H9 (cell line): Measurements from ENCODE around the gene RERG. TPM values are rescaled to one million over a fixed set of nuclear protein-coding genes. Genes with fewer than 3 reads are reported as not detected.

Experiments used
- DNase-seq: peaks from one replicate; pipeline ENCODE4 v3.0.0-alpha.2; 2017
- H2AFZ ChIP-seq: one replicate; pipeline ENCODE4 v1.6.1; 2013; ENCODE audit warnings: mild to moderate bottlenecking, low read length, control low read depth, moderate library complexity
- H2AK5ac ChIP-seq: 2 replicates; pipeline ENCODE4 v1.6.1; 2013; ENCODE audit warnings: low read length, control low read depth, mixed read lengths; ENCODE audit not compliant: insufficient read length
- H2BK120ac ChIP-seq: one replicate; pipeline ENCODE4 v1.6.1; 2013; ENCODE audit warnings: low read depth, mild to moderate bottlenecking, low read length, control low read depth, inconsistent platforms; ENCODE audit not compliant: poor library complexity, severe bottlenecking
- H2BK12ac ChIP-seq: 2 replicates; pipeline ENCODE4 v1.6.1; 2013; ENCODE audit warnings: low read length, control low read depth, mixed read lengths, low read depth; ENCODE audit not compliant: insufficient read length
- H2BK15ac ChIP-seq: 2 replicates; pipeline ENCODE4 v1.6.1; 2013; ENCODE audit warnings: low read depth, low read length, control low read depth
- H2BK20ac ChIP-seq: one replicate; pipeline ENCODE4 v1.6.1; 2013; ENCODE audit warnings: low read depth, mild to moderate bottlenecking, low read length, control low read depth, inconsistent platforms; ENCODE audit not compliant: poor library complexity, severe bottlenecking
- H2BK5ac ChIP-seq: 2 replicates; pipeline ENCODE4 v1.6.1; 2013; ENCODE audit warnings: low read length, control low read depth, mixed read lengths; ENCODE audit not compliant: insufficient read length
- H3K14ac ChIP-seq: 2 replicates; pipeline ENCODE4 v1.6.1; 2013; ENCODE audit warnings: low read length, control low read depth; ENCODE audit not compliant: insufficient read depth
- H3K18ac ChIP-seq: 2 replicates; pipeline ENCODE4 v1.6.1; 2013; ENCODE audit warnings: low read depth, mild to moderate bottlenecking, mixed read lengths, low read length, control low read depth; ENCODE audit not compliant: insufficient read length
- H3K23ac ChIP-seq: 2 replicates; pipeline ENCODE4 v1.6.1; 2013; ENCODE audit warnings: low read length, control low read depth, mixed read lengths, low read depth; ENCODE audit not compliant: insufficient read length
- H3K23me2 ChIP-seq: 2 replicates; pipeline ENCODE4 v1.6.1; 2013; ENCODE audit warnings: low read depth, mild to moderate bottlenecking, mixed read lengths, low read length, control low read depth; ENCODE audit not compliant: insufficient read length, poor library complexity, severe bottlenecking
- H3K27ac ChIP-seq: 2 replicates; pipeline ENCODE4 v1.5.1; 2013; ENCODE audit warnings: low read length, control low read depth, mixed read lengths, low read depth; ENCODE audit not compliant: insufficient read length
- H3K27me3 ChIP-seq: 2 replicates; pipeline ENCODE4 v1.6.1; 2013; ENCODE audit warnings: low read length, control low read depth, inconsistent platforms; ENCODE audit not compliant: insufficient read depth
- H3K4ac ChIP-seq: 2 replicates; pipeline ENCODE4 v1.6.1; 2013; ENCODE audit warnings: low read depth, mild to moderate bottlenecking, control low read depth, inconsistent platforms, low read length, moderate library complexity
- H3K4me1 ChIP-seq: 2 replicates; pipeline ENCODE4 v1.6.1; 2013; ENCODE audit warnings: low read length, control low read depth, inconsistent platforms; ENCODE audit not compliant: insufficient read depth
- H3K4me2 ChIP-seq: 2 replicates; pipeline ENCODE4 v1.6.1; 2013; ENCODE audit warnings: low read length, control low read depth, mixed read lengths; ENCODE audit not compliant: insufficient read length, insufficient read depth
- H3K56ac ChIP-seq: 2 replicates; pipeline ENCODE4 v1.6.1; 2013; ENCODE audit warnings: low read depth, mild to moderate bottlenecking, mixed read lengths, low read length, control low read depth; ENCODE audit not compliant: insufficient read length
- H3K79me1 ChIP-seq: 2 replicates; pipeline ENCODE4 v1.6.1; 2013; ENCODE audit warnings: low read depth, mild to moderate bottlenecking, moderate library complexity, low read length, control low read depth, inconsistent platforms; ENCODE audit not compliant: insufficient read depth, poor library complexity, severe bottlenecking
- H3K79me2 ChIP-seq: 2 replicates; pipeline ENCODE4 v1.6.1; 2013; ENCODE audit warnings: low read length, control low read depth, inconsistent platforms; ENCODE audit not compliant: insufficient read depth
- H3K9ac ChIP-seq: 2 replicates; pipeline ENCODE4 v1.6.1; 2013; ENCODE audit warnings: low read length, control low read depth, mixed read lengths; ENCODE audit not compliant: insufficient read length; ENCODE audit errors: extremely low read depth
- H3K9me3 ChIP-seq: one replicate; pipeline ENCODE4 v1.6.1; 2013; ENCODE audit warnings: low read depth, low read length, inconsistent platforms; ENCODE audit not compliant: control insufficient read depth
- H3T11ph ChIP-seq: one replicate; pipeline ENCODE4 v1.6.1; 2013; ENCODE audit warnings: mild to moderate bottlenecking, low read length, control low read depth, inconsistent platforms
- H4K20me1 ChIP-seq: one replicate; pipeline ENCODE4 v1.6.1; 2013; ENCODE audit not compliant: control insufficient read depth, insufficient read length, insufficient read depth
- H4K5ac ChIP-seq: 2 replicates; pipeline ENCODE4 v1.6.1; 2013; ENCODE audit warnings: low read depth, mild to moderate bottlenecking, mixed read lengths, low read length, control low read depth; ENCODE audit not compliant: insufficient read length
- H4K8ac ChIP-seq: replicated peaks from 2 replicates; pipeline ENCODE4 v1.6.1; 2013; ENCODE audit warnings: low read length, control low read depth, mixed read lengths, low read depth; ENCODE audit not compliant: insufficient read length
- H4K91ac ChIP-seq: 2 replicates; pipeline ENCODE4 v1.6.1; 2013; ENCODE audit warnings: low read depth, mild to moderate bottlenecking, moderate library complexity, mixed read lengths, low read length, control low read depth; ENCODE audit not compliant: insufficient read length
- H3K27ac Mint-ChIP-seq, 3 experiments: 2 replicates in 2 of 3; 3 replicates in 1 of 3; pipeline ENCODE4 v1.8.0; 2020 to 2021; ENCODE audit warnings: mixed read lengths in 3 of 3, mild to moderate bottlenecking in 1 of 3, moderate library complexity in 1 of 3
- H3K27me3 Mint-ChIP-seq: 2 replicates; pipeline ENCODE4 v1.8.0; 2021; ENCODE audit warnings: low read depth, mild to moderate bottlenecking, moderate library complexity, mixed read lengths
- H3K36me3 Mint-ChIP-seq, 3 experiments: 2 replicates in 2 of 3; 3 replicates in 1 of 3; pipeline ENCODE4 v1.8.0; 2020 to 2021; ENCODE audit warnings: low read depth in 3 of 3, mixed read lengths in 3 of 3; ENCODE audit not compliant: insufficient read depth in 1 of 3
- H3K4me1 Mint-ChIP-seq, 2 experiments: 2 replicates each; pipeline ENCODE4 v1.8.0; 2020; ENCODE audit warnings: mixed read lengths in 2 of 2
- H3K4me3 Mint-ChIP-seq, 2 experiments: 2 replicates in 1 of 2; 3 replicates in 1 of 2; pipeline ENCODE4 v1.8.0; 2020 to 2021; ENCODE audit warnings: mild to moderate bottlenecking in 2 of 2, mixed read lengths in 2 of 2, moderate library complexity in 1 of 2
- H3K9me3 Mint-ChIP-seq, 2 experiments: 2 replicates in 1 of 2; 3 replicates in 1 of 2; pipeline ENCODE4 v1.8.0; 2020; ENCODE audit warnings: mild to moderate bottlenecking in 2 of 2, mixed read lengths in 2 of 2, moderate library complexity in 1 of 2
- WGBS: extraction: QIAGEN DNeasy Blood & Tissue Kit; methylation state at CpG from one replicate; pipeline ENCODE4 v1.1.7; 2013; ENCODE audit warnings: missing lambda C conversion rate, low lambda C conversion rate, mixed read lengths; ENCODE audit not compliant: insufficient read length; ENCODE audit errors: extremely low coverage; 5-methylcytosine and 5-hydroxymethylcytosine counted together
- total RNA-seq: library from RNA; stranded (reverse); gene quantifications from 2 replicates; pipeline ENCODE4 v1.2.1, GENCODE V29; 2021
- TF ChIP-seq, protein P1 (sequence below): fragments of 200-600 bp; sonication (generic); conservative IDR thresholded peaks from 3 replicates; pipeline ENCODE4 v1.8.0; 2021; ENCODE audit warnings: antibody characterized with exemption, mild to moderate bottlenecking

Gene RERG
- total RNA-seq, 1 experiment from 2014 or later = not detected

DNA sequence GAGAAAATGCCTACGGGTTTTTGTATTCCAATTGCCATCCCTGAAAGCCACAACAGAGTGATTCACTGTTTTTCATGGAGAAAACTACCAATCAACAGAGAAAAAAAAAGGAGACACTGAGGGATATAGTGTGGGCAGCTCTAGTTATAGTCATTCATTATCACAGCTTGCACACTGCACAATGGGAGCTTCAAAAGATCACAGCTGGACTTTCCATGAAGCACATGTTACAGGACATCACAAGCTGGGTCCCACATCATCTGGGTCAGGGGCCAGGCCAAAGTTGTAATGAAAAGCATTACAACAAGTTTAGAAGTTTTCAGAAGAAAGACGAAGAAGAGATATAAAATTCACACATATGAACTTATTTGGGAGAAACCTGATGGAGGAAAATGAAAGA is 41.5 kb downstream of the RERG start:
- H3K4ac ChIP-seq = no peak overlapping the region
- H4K8ac ChIP-seq = no peak overlapping the region
- H3K27me3 Mint-ChIP-seq = no peaks in the 10 kb centered on the region; the same call in 1 of the 2 replicates
- H3T11ph ChIP-seq = no peak overlapping the region
- DNase-seq = no peak
- H3K27ac ChIP-seq = no peak overlapping the region
- H3K14ac ChIP-seq = no peak overlapping the region
- peaks cover 5 to 6% of the 10 kb centered on the region in 2 experiments; a peak in 2 of 4 replicates for H3K4me1 Mint-ChIP-seq
- no peaks in the 10 kb centered on the region for H3K4me1 ChIP-seq
- H2AK5ac ChIP-seq = no peak overlapping the region
- H3K36me3 Mint-ChIP-seq = no peaks in the 10 kb centered on the region
- H2AFZ ChIP-seq = no peak overlapping the region
- no peak overlapping the region for H3K56ac ChIP-seq
- no peak overlapping the region for H4K5ac ChIP-seq
- no peak overlapping the region for H3K4me2 ChIP-seq
- H3K9ac ChIP-seq = no peak overlapping the region
- no peak overlapping the region for H4K91ac ChIP-seq
- H4K20me1 ChIP-seq = no peaks in the 10 kb centered on the region
- H3K27me3 ChIP-seq = no peaks in the 10 kb centered on the region
- H2BK20ac ChIP-seq = no peak overlapping the region
- WGBS = no CpG with 5 or more reads among the region's 2 CpGs
- no peak overlapping the region for H3K23ac ChIP-seq
- no peak overlapping the region for H2BK15ac ChIP-seq
- no peaks in the 10 kb centered on the region for H3K79me1 ChIP-seq
- H3K18ac ChIP-seq = no peak overlapping the region
- H3K23me2 ChIP-seq = no peaks in the 10 kb centered on the region
- no peak overlapping the region for H3K27ac Mint-ChIP-seq
- H3K9me3 ChIP-seq = no peaks in the 10 kb centered on the region
- H2BK5ac ChIP-seq = no peak overlapping the region
- no peak overlapping the region for H2BK12ac ChIP-seq
- H3K9me3 Mint-ChIP-seq = no peaks in the 10 kb centered on the region
- no peaks in the 10 kb centered on the region for H3K79me2 ChIP-seq
- H2BK120ac ChIP-seq = no peak overlapping the region
- TF ChIP-seq, protein P1, sequence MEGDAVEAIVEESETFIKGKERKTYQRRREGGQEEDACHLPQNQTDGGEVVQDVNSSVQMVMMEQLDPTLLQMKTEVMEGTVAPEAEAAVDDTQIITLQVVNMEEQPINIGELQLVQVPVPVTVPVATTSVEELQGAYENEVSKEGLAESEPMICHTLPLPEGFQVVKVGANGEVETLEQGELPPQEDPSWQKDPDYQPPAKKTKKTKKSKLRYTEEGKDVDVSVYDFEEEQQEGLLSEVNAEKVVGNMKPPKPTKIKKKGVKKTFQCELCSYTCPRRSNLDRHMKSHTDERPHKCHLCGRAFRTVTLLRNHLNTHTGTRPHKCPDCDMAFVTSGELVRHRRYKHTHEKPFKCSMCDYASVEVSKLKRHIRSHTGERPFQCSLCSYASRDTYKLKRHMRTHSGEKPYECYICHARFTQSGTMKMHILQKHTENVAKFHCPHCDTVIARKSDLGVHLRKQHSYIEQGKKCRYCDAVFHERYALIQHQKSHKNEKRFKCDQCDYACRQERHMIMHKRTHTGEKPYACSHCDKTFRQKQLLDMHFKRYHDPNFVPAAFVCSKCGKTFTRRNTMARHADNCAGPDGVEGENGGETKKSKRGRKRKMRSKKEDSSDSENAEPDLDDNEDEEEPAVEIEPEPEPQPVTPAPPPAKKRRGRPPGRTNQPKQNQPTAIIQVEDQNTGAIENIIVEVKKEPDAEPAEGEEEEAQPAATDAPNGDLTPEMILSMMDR = no peak
- no peak overlapping the region for H3K4me3 Mint-ChIP-seq
